ENCODE measurements around the gene PITX2. TPM values are rescaled to one million over a fixed set of nuclear protein-coding genes. Genes with fewer than 3 reads are reported as not detected.
A peak's percentile ranks its signal among the peaks of the same experiment; 100 is the strongest.

Gene PITX2
- total RNA-seq, 1 donor = 0.36 TPM

- Histone ChIP-seq H3K4me3 (ENCODE audit: insufficient read depth, low read length) (no peak overlapping the region), H3K27me3 (ENCODE audit: insufficient read depth, low read length) (peaks cover 100% of the 10 kb centered on the region), H4K20me1 (ENCODE audit: insufficient read depth, low read length) (peaks cover 2% of the 10 kb centered on the region), H3K36me3 (ENCODE audit: insufficient read depth, low read length) (no peaks in the 10 kb centered on the region), H3K4me2 (ENCODE audit: insufficient read depth, low read length) (no peak overlapping the region), H3K4me1 (ENCODE audit: insufficient read depth, low read length) (no peaks in the 10 kb centered on the region), H3K9me3 (ENCODE audit: low read depth, low read length) (no peaks in the 10 kb centered on the region), H3K27ac (ENCODE audit: low read depth, low read length) (no peak overlapping the region), H2AFZ (ENCODE audit: low read length) (no peak overlapping the region), H3K79me2 (ENCODE audit: insufficient read depth, low read length) (no peaks in the 10 kb centered on the region)
- TF ChIP-seq, protein P1, sequence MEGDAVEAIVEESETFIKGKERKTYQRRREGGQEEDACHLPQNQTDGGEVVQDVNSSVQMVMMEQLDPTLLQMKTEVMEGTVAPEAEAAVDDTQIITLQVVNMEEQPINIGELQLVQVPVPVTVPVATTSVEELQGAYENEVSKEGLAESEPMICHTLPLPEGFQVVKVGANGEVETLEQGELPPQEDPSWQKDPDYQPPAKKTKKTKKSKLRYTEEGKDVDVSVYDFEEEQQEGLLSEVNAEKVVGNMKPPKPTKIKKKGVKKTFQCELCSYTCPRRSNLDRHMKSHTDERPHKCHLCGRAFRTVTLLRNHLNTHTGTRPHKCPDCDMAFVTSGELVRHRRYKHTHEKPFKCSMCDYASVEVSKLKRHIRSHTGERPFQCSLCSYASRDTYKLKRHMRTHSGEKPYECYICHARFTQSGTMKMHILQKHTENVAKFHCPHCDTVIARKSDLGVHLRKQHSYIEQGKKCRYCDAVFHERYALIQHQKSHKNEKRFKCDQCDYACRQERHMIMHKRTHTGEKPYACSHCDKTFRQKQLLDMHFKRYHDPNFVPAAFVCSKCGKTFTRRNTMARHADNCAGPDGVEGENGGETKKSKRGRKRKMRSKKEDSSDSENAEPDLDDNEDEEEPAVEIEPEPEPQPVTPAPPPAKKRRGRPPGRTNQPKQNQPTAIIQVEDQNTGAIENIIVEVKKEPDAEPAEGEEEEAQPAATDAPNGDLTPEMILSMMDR (IDR thresholded peaks at IDR 0.05; ENCODE audit: extremely low read depth, low read depth, low read length) = no peak
- peak; percentile 36 for DNase-seq (ENCODE audit: insufficient read length, low spot score, missing footprints)
These were observed 2.8 kb upstream of the PITX2 start for GRCh38 chr4:110625576-110626257.

GRCh38 chr4:110624904-110625494 lies 2.1 kb upstream of the PITX2 start:
- no peaks in the 10 kb centered on the region for H3K36me3 ChIP-seq (ENCODE audit: insufficient read depth, low read length)
- H3K27me3 ChIP-seq (ENCODE audit: insufficient read depth, low read length) = peaks cover 100% of the 10 kb centered on the region
- no peaks in the 10 kb centered on the region for H3K4me1 ChIP-seq (ENCODE audit: insufficient read depth, low read length)
- H3K9me3 ChIP-seq (ENCODE audit: low read depth, low read length) = no peaks in the 10 kb centered on the region
- DNase-seq (ENCODE audit: insufficient read length, low spot score, missing footprints) = no peak
- H2AFZ ChIP-seq (ENCODE audit: low read length) = no peak overlapping the region
- H3K79me2 ChIP-seq (ENCODE audit: insufficient read depth, low read length) = no peaks in the 10 kb centered on the region
- TF ChIP-seq, protein P1 (IDR thresholded peaks at IDR 0.05; ENCODE audit: extremely low read depth, low read depth, low read length) = no peak
- no peak overlapping the region for H3K4me2 ChIP-seq (ENCODE audit: insufficient read depth, low read length)
- no peak overlapping the region for H3K4me3 ChIP-seq (ENCODE audit: insufficient read depth, low read length)
- H4K20me1 ChIP-seq (ENCODE audit: insufficient read depth, low read length) = no peaks in the 10 kb centered on the region
- H3K27ac ChIP-seq (ENCODE audit: low read depth, low read length) = no peak overlapping the region

DNA sequence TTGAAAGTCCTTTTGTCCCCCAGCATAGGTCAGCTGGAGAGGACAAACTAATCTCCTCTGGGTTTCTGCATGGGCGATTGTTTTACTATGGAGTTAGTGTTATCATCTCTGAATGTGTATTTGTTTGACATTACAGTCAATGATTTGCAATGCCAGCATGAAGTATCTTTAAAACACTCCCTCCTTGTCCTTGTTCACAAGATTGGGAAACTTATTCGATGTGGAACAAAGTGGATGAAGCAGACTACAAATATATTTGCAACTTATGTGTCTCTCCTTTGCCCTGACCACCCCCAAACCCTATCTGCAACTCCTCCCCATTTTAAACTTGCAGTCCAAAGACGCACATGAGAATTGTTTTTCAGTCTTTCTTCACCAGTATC lies 1.5 kb upstream of the PITX2 start:
- no peaks in the 10 kb centered on the region for H4K20me1 ChIP-seq (ENCODE audit: insufficient read depth, low read length)
- H3K27me3 ChIP-seq (ENCODE audit: insufficient read depth, low read length) = peaks cover 100% of the 10 kb centered on the region
- H3K4me2 ChIP-seq (ENCODE audit: insufficient read depth, low read length) = no peak overlapping the region
- H2AFZ ChIP-seq (ENCODE audit: low read length) = no peak overlapping the region
- H3K79me2 ChIP-seq (ENCODE audit: insufficient read depth, low read length) = no peaks in the 10 kb centered on the region
- TF ChIP-seq, protein P1 (IDR thresholded peaks at IDR 0.05; ENCODE audit: extremely low read depth, low read depth, low read length) = no peak
- no peak overlapping the region for H3K4me3 ChIP-seq (ENCODE audit: insufficient read depth, low read length)
- no peaks in the 10 kb centered on the region for H3K4me1 ChIP-seq (ENCODE audit: insufficient read depth, low read length)
- DNase-seq (ENCODE audit: insufficient read length, low spot score, missing footprints) = peak; percentile 39
- no peaks in the 10 kb centered on the region for H3K36me3 ChIP-seq (ENCODE audit: insufficient read depth, low read length)
- no peaks in the 10 kb centered on the region for H3K9me3 ChIP-seq (ENCODE audit: low read depth, low read length)
- H3K27ac ChIP-seq (ENCODE audit: low read depth, low read length) = no peak overlapping the region

- Histone ChIP-seq H3K36me3 (ENCODE audit: insufficient read depth, low read length) (no peaks in the 10 kb centered on the region), H3K4me3 (ENCODE audit: insufficient read depth, low read length) (no peak overlapping the region), H3K4me2 (ENCODE audit: insufficient read depth, low read length) (no peak overlapping the region), H3K27ac (ENCODE audit: low read depth, low read length) (no peak overlapping the region), H3K27me3 (ENCODE audit: insufficient read depth, low read length) (peaks cover 100% of the 10 kb centered on the region), H3K9me3 (ENCODE audit: low read depth, low read length) (no peaks in the 10 kb centered on the region), H4K20me1 (ENCODE audit: insufficient read depth, low read length) (no peaks in the 10 kb centered on the region), H2AFZ (ENCODE audit: low read length) (no peak overlapping the region), H3K79me2 (ENCODE audit: insufficient read depth, low read length) (no peaks in the 10 kb centered on the region), H3K4me1 (ENCODE audit: insufficient read depth, low read length) (no peaks in the 10 kb centered on the region)
- peak; percentile 64 for DNase-seq (ENCODE audit: insufficient read length, low spot score, missing footprints)
- TF ChIP-seq, protein P1 (IDR thresholded peaks at IDR 0.05; ENCODE audit: extremely low read depth, low read depth, low read length) = no peak
These were observed 981 bp upstream of the PITX2 start for GRCh38 chr4:110623718-110624397.

Data from osteoblast (primary cell).